HUES64 (cell line): ENCODE results near the gene SLC13A4.

ENCODE experiments used
- H3K27ac ChIP-seq: 2 replicates; pipeline ENCODE4 v1.7.0; 2013; ENCODE audit warnings: low read depth, low read length, inconsistent platforms
- H3K27me3 ChIP-seq: 2 replicates; pipeline ENCODE4 v1.6.1; 2013; ENCODE audit warnings: mild to moderate bottlenecking, low read length; ENCODE audit not compliant: insufficient read depth
- H3K36me3 ChIP-seq: 2 replicates; pipeline ENCODE4 v1.6.1; 2013; ENCODE audit warnings: mild to moderate bottlenecking, low read length; ENCODE audit not compliant: insufficient read depth
- H3K4me1 ChIP-seq: 2 replicates; pipeline ENCODE4 v1.6.1; 2013; ENCODE audit warnings: mild to moderate bottlenecking, low read length, moderate library complexity; ENCODE audit not compliant: insufficient read depth
- H3K4me3 ChIP-seq: 2 replicates; pipeline ENCODE4 v1.5.1; 2013; ENCODE audit warnings: mild to moderate bottlenecking, low read length, moderate library complexity
- H3K9ac ChIP-seq: 2 replicates; pipeline ENCODE4 v1.6.1; 2013; ENCODE audit warnings: mild to moderate bottlenecking, low read depth, low read length
- H3K9me3 ChIP-seq: 2 replicates; pipeline ENCODE4 v1.6.1; 2013; ENCODE audit warnings: low read depth, low read length; ENCODE audit not compliant: insufficient read depth
- WGBS: fragments of 150-250, 120-280 bp; methylation state at CpG from one replicate; pipeline ENCODE4 v1.1.7; 2013; ENCODE audit warnings: missing lambda C conversion rate; 5-methylcytosine and 5-hydroxymethylcytosine counted together

Gene SLC13A4

DNA sequence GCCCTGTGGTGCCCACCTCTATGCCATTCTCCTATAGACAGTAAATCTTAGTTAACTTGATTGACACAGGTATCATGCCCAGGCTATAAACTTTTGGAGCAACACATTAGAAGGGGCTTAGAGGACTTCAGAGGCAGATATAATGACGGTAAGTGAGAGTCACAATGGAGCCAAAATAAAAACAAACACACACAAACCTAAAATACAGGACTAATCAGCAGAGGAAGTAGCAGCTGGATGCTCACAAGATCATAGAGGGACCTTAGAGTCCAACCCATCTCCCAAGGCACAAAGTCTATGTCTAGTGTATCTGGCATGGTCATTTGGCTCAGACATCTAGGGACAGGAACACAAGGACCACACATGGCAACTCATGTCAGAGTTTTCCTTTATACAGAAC lies 12.3 kb downstream of the SLC13A4 start:
- Histone ChIP-seq H3K27ac (no peak overlapping the region), H3K36me3 (no peaks in the 10 kb centered on the region), H3K4me1 (peaks cover 10% of the 10 kb centered on the region), H3K9ac (no peak overlapping the region), H3K27me3 (no peaks in the 10 kb centered on the region), H3K4me3 (no peak overlapping the region), H3K9me3 (no peaks in the 10 kb centered on the region)
- WGBS: 100% methylated on average over 1 of the region's 1 CpG

DNA sequence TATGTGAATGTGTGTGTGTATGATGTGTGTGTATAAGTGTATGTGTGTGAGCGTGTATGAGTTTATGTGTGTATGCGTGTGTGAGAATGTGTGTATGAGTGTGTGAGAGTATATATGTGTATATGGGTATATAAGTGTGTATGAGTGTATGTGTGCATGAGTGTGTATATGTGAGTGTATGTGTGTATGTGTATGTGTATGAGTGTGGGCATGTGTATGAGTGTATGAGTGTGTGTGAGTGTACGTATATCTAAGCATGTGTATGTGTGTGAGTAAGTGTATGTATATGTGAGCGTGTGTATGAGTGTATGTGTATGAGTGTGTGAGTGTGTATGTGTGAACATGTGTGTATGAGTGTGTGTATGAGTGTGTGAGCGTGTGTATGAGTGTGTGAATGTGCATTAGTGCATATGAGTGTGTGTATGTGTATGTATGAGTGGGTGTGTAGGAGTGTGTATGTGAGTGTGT lies 12.9 kb downstream of the SLC13A4 start:
- no peak overlapping the region for H3K4me3 ChIP-seq
- H3K27me3 ChIP-seq: no peaks in the 10 kb centered on the region
- no peak overlapping the region for H3K9ac ChIP-seq
- peaks cover 10% of the 10 kb centered on the region for H3K4me1 ChIP-seq
- H3K36me3 ChIP-seq: no peaks in the 10 kb centered on the region
- no peaks in the 10 kb centered on the region for H3K9me3 ChIP-seq
- no peak overlapping the region for H3K27ac ChIP-seq
- 94% methylated on average over 5 of the region's 5 CpGs for WGBS

DNA sequence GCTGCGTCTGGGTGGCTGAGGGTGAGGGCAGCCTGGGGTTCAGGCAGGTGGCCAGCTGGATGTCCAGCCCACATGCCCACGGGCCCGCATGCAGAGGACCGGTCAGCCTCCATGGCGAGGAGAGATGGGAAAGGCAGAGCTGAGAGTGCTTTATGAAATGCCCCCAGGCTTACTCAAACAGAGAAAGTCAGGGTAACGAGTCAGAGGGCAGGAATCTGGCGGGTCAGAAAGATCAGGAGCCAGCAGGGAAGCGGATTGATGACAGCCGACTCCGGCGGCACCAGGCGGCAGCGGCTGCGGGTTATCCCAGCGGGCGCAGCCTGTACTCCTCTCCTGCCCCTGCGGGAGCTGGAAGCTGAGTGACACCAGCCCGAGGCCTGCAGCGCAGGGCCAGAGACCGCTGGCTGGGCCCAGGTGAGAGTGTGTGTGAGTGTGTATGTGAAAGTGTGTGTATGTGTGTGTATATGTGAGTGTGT lies 13.4 kb downstream of the SLC13A4 start:
- peak overlapping the region; percentile 58 for H3K27ac ChIP-seq
- no peaks in the 10 kb centered on the region for H3K27me3 ChIP-seq
- 25% methylated on average over 20 of the region's 20 CpGs for WGBS
- no peaks in the 10 kb centered on the region for H3K36me3 ChIP-seq
- H3K4me1 ChIP-seq: peaks cover 10% of the 10 kb centered on the region
- no peak overlapping the region for H3K4me3 ChIP-seq
- H3K9me3 ChIP-seq: no peaks in the 10 kb centered on the region
- H3K9ac ChIP-seq: peak overlapping the region; percentile 17; the same call in 1 of the 2 replicates

DNA sequence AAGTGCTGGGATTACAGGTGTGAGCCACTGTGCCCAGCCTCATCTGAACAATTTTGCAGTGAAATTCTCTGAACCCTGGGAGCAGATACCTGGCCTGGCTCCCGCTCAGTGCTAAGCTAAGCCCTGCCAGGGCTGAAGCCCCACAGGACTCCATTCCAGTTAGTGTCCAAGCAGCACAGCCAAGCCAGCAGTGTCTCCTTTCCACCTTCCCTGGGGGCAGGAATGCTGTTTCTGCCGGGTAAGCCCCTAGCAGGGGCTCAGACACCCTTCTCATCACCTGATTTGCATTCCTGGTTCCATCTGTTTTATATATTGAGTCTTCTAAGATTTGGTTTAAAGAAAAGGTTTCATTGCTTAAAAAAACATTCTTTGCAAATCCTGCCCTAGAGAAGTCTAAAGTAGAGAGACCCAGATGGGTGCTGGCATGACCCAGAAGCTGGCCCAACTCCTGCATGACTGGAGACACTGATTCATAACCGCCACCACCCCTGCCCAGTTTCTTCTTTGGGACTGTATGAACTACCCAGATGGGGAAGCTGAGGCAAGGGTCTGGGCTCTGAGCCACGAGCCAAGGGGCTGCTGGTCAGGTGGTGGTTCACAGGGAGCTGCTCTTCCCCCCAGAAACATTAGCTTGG lies 14.0 kb downstream of the SLC13A4 start:
- H3K36me3 ChIP-seq: no peaks in the 10 kb centered on the region
- H3K4me1 ChIP-seq: peaks cover 10% of the 10 kb centered on the region
- H3K27ac ChIP-seq: peak overlapping the region; percentile 58
- WGBS: 78% methylated on average over 4 of the region's 4 CpGs
- no peaks in the 10 kb centered on the region for H3K9me3 ChIP-seq
- H3K27me3 ChIP-seq: no peaks in the 10 kb centered on the region
- peak overlapping the region; percentile 17; the same call in 1 of the 2 replicates for H3K9ac ChIP-seq
- H3K4me3 ChIP-seq: no peak overlapping the region

DNA sequence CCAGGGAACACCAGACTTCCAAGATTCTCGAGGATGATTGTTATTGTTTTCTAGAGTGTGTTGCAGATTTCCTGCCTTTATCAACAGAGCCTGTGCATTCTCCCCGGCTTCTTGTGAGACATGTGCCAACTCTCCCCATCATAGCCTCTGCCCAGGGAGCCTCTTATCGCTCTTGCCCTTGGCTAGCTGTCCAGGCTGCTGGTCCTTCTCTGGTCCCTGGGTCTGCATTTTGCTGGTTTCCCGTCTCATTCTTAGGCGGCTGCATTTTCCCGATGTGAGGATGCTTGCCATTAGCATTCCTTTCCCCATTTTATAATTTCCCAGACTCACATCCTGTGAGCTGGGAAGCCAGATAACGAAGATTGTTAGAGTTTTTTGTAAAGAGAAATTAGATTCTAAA lies 15.2 kb downstream of the SLC13A4 start:
- WGBS: 85% methylated on average over 7 of the region's 7 CpGs
- peaks cover 10% of the 10 kb centered on the region for H3K4me1 ChIP-seq
- H3K4me3 ChIP-seq: no peak overlapping the region
- H3K9ac ChIP-seq: no peak overlapping the region
- no peaks in the 10 kb centered on the region for H3K27me3 ChIP-seq
- H3K27ac ChIP-seq: no peak overlapping the region
- H3K9me3 ChIP-seq: no peaks in the 10 kb centered on the region
- H3K36me3 ChIP-seq: no peaks in the 10 kb centered on the region

DNA sequence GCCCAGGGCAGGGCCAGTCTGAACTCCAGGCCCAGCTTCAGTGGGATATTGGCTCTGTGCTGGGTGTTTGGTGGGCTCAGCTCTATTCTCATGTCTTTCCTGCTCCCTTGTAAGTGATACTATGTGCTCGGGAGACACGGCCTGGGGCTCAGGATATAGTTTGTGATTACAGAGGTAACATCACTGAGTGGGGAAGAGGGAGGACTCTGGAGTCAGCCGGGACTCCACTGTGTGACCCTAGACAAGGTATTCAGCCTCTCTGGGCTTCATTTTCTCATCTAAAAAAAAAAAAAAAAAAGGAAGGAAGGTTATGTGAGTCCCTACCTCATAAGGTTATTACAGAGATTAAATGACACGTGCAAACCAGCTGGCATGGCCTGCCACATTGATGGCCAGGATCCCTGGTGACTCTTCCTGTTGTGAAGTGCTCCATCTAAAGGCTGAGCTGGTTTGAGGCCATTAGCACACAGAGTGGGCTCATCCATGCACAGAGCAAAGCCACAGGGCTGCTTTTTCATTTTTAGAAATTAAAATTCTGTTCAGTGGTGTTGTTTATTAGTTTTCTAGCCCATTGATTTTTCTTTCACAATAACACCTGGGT lies 15.7 kb downstream of the SLC13A4 start:
- Histone ChIP-seq H3K4me3 (no peak overlapping the region), H3K36me3 (no peaks in the 10 kb centered on the region), H3K27me3 (no peaks in the 10 kb centered on the region), H3K9ac (no peak overlapping the region), H3K27ac (no peak overlapping the region), H3K4me1 (peaks cover 10% of the 10 kb centered on the region), H3K9me3 (no peaks in the 10 kb centered on the region)
- 85% methylated on average over 4 of the region's 4 CpGs for WGBS

DNA sequence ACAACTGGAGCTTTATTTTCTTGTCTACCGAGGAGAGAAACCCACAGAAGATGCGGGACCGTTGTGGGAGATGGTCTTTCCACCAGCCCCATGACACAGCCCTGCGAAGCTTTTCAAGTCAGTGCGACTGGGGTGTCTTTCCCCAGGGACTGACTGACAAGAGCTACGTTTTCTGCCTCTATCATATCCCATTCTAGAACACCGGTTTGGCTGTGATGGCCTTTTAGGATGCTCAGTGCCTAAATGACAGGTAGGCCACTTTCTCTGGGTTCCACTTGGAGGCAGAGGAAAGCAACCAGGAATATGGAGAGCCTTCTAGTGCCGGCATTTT lies 16.9 kb downstream of the SLC13A4 start:
- Histone ChIP-seq H3K4me3 (no peak overlapping the region), H3K9me3 (no peaks in the 10 kb centered on the region), H3K27me3 (no peaks in the 10 kb centered on the region), H3K9ac (no peak overlapping the region), H3K4me1 (peaks cover 10% of the 10 kb centered on the region), H3K36me3 (no peaks in the 10 kb centered on the region), H3K27ac (no peak overlapping the region)
- 80% methylated on average over 8 of the region's 8 CpGs for WGBS

DNA sequence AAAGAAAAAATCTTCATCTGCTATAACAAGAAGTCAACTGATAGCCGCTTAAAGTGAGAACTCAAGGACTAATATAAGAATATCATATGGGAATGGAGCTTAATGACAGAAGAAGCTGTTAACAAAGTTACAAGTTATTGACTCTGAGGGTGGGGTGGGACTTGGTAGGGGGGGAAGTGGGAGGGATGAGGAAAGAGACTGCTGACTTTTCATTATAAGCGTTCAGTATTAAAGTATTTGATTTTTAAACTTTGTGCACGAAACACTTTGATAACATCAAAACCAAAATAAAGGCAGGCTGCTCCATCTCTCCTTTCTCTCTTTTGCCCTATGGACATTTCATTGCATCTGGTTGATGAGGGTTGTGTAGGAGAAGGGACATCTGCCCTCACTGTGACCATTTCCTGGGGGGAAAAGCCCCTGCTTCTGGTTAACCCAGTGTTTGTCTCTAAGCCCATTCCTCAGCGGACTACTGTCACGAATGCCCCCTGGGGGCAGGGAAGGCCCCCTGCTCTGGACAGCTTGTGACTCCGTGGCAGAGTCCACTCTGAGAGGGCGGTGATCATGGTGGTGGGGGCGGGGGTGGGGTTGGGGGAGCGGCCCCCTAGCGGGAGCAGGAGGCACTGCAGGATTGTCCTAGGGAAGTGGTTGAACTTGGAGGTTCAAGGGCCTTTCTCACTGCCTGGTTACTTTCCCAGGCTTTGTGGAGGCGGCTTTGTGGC lies 17.4 kb downstream of the SLC13A4 start:
- WGBS: 29% methylated on average over 10 of the region's 11 CpGs
- Histone ChIP-seq H3K9ac (no peak overlapping the region), H3K27ac (no peak overlapping the region)

DNA sequence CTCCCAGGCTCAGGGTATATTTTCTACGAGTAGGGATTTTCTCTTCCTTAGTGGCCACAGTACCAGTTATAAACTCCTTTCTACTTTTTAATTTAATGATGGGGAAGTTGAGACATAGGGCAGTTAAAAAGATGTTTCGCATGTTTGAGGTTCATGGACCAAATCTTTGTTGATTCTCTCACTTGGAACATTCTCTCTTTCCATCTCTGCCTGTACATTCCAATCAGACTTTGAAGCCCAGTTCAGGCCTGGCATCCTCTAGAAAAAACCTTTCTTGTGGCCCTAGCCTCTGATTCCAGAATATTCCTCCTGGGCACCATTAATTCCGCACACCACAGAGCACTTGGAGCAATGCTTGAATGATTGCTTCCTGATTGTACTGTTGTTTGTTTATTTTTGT lies 18.5 kb downstream of the SLC13A4 start:
- WGBS: 98% methylated on average over 3 of the region's 3 CpGs
- Histone ChIP-seq H3K36me3 (no peaks in the 10 kb centered on the region), H3K27ac (no peak overlapping the region), H3K27me3 (no peaks in the 10 kb centered on the region), H3K4me3 (no peak overlapping the region), H3K4me1 (peaks cover 10% of the 10 kb centered on the region), H3K9ac (no peak overlapping the region), H3K9me3 (no peaks in the 10 kb centered on the region)

More for the DNA sequence above, 17.4 kb downstream of the SLC13A4 start:
- Histone ChIP-seq H3K27me3 (no peaks in the 10 kb centered on the region), H3K4me1 (peaks cover 10% of the 10 kb centered on the region), H3K36me3 (no peaks in the 10 kb centered on the region), H3K4me3 (peak overlapping the region; percentile 36; the same call in 1 of the 2 replicates), H3K9me3 (no peaks in the 10 kb centered on the region)

DNA sequence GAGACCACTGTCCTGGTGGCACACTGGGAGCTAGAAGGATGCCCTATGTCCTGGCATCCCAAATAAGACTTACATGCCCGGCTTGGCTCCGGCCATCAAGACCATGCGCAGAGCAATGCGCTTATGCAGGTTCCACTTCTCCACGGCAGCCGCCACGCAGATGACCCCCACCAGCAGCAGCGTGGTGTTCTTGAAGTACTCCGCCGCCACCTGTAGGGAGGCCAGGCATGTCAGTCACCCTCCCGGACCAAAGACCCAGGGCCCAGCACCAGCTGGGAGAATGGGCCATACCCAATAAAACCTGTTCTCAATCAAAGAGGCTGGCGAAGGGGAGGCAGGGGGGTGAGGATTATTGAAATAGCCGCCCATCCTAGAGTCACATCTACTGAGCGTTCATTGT lies 19.9 kb downstream of the SLC13A4 start:
- no peaks in the 10 kb centered on the region for H3K9me3 ChIP-seq
- H3K4me3 ChIP-seq: no peak overlapping the region
- peaks cover 2% of the 10 kb centered on the region for H3K4me1 ChIP-seq
- WGBS: 88% methylated on average over 14 of the region's 14 CpGs
- H3K27me3 ChIP-seq: no peaks in the 10 kb centered on the region
- H3K27ac ChIP-seq: no peak overlapping the region
- H3K36me3 ChIP-seq: no peaks in the 10 kb centered on the region
- no peak overlapping the region for H3K9ac ChIP-seq

DNA sequence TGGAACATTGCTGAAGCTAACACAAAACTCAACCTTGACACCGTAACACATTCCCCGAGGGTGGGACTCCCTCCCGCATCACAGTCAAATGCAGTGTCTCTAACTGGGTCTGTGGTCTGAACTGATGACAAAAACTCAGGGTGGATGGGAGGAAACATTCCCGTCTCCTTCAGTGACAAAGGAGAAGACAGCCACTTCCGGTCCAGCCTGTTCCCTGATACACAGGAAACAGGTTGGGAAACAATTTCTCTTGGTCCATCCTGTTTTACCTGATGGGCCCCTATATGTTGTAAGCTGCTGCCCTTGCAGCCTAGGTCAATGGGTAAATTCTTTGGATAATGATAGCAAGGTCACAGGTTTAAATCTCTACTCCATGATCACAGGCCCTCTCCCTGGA lies 20.4 kb downstream of the SLC13A4 start:
- Histone ChIP-seq H3K9ac (no peak overlapping the region), H3K4me3 (no peak overlapping the region), H3K27me3 (no peaks in the 10 kb centered on the region), H3K27ac (no peak overlapping the region), H3K4me1 (peaks cover 2% of the 10 kb centered on the region), H3K36me3 (no peaks in the 10 kb centered on the region), H3K9me3 (no peaks in the 10 kb centered on the region)
- 92% methylated on average over 5 of the region's 5 CpGs for WGBS
